ENCODE data around the gene RBMS3. TPM values are rescaled to one million over a fixed set of nuclear protein-coding genes. Genes with fewer than 3 reads are reported as not detected.

The RBMS3 gene
- total RNA-seq, 1 donor from 2014 or later = 0.47 TPM

DNA sequence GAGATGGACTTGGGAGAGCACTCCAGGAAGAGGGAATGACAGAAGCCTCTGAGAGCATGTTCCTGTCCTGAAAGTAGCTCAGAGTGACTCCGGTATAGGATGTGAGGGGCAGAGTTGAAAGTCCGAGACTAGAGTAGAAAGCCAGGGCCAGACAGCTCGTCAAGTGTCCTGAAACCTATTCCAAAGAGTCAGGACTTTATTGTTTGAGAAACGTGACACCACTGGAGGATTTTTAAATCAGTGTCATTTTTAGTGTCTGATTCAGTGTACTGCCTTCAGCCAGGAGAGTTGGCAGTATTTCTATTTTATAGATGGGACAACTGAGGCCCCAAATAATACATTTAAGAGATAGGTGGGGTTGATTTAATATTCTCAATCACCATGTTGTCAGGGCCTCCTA is 1.6 kb upstream of the RBMS3 start:
- H3K4me3 ChIP-seq = no peak overlapping the region
- DNase-seq (ENCODE audit: low spot score) = no peak
- no peak overlapping the region for H3K27ac ChIP-seq
- no peak overlapping the region for H2AFZ ChIP-seq (replicated peaks)
- TF ChIP-seq CTCF (IDR thresholded peaks at IDR 0.05) (no peak), EZH2phosphoT487 (IDR thresholded peaks at IDR 0.05) (no peak), EZH2 (IDR thresholded peaks at IDR 0.05) (no peak)
- peaks cover 18% of the 10 kb centered on the region for H3K4me1 ChIP-seq
- peaks cover 22% of the 10 kb centered on the region for H3F3A ChIP-seq (ENCODE audit: low read depth)
- peaks cover 2% of the 10 kb centered on the region for H3K27me3 Mint-ChIP-seq (ENCODE audit: insufficient read depth, low read depth)
- no peaks in the 10 kb centered on the region for H4K20me1 ChIP-seq (ENCODE audit: low read depth)
- H3K4me1 Mint-ChIP-seq = peaks cover 46% of the 10 kb centered on the region
- H3K4me3 Mint-ChIP-seq = no peak overlapping the region
- no peaks in the 10 kb centered on the region for H3K9me3 Mint-ChIP-seq
- H3K27ac Mint-ChIP-seq = no peak overlapping the region
- H3K9ac ChIP-seq = no peak overlapping the region
- no peaks in the 10 kb centered on the region for H3K27me3 ChIP-seq
- H3K9me3 ChIP-seq (ENCODE audit: low read depth) = no peaks in the 10 kb centered on the region
- H3K36me3 ChIP-seq = no peaks in the 10 kb centered on the region
- no peak overlapping the region for H3K4me2 ChIP-seq
- no peaks in the 10 kb centered on the region for H3K36me3 Mint-ChIP-seq
- no peaks in the 10 kb centered on the region for H3K79me2 ChIP-seq (ENCODE audit: low read depth)

GRCh38 chr3:29279806-29280205 is 1.1 kb upstream of the RBMS3 start:
- no peak overlapping the region for H2AFZ ChIP-seq (replicated peaks)
- peaks cover 2% of the 10 kb centered on the region for H3K27me3 Mint-ChIP-seq (ENCODE audit: insufficient read depth, low read depth)
- H3K4me3 Mint-ChIP-seq = peak overlapping the region; percentile 86
- H3K4me1 Mint-ChIP-seq = peaks cover 46% of the 10 kb centered on the region
- no peak overlapping the region for H3K4me2 ChIP-seq
- H3K4me3 ChIP-seq = no peak overlapping the region
- H3K9me3 ChIP-seq (ENCODE audit: low read depth) = no peaks in the 10 kb centered on the region
- no peaks in the 10 kb centered on the region for H3K79me2 ChIP-seq (ENCODE audit: low read depth)
- DNase-seq (ENCODE audit: low spot score) = no peak
- no peak overlapping the region for H3K27ac Mint-ChIP-seq
- H3K9me3 Mint-ChIP-seq = no peaks in the 10 kb centered on the region
- peaks cover 22% of the 10 kb centered on the region for H3F3A ChIP-seq (ENCODE audit: low read depth)
- H3K27ac ChIP-seq = no peak overlapping the region
- no peaks in the 10 kb centered on the region for H3K36me3 ChIP-seq
- H3K9ac ChIP-seq = no peak overlapping the region
- H3K36me3 Mint-ChIP-seq = no peaks in the 10 kb centered on the region
- no peak for TF ChIP-seq EZH2phosphoT487 (IDR thresholded peaks at IDR 0.05)
- TF ChIP-seq CTCF (IDR thresholded peaks at IDR 0.05) = no peak
- peaks cover 18% of the 10 kb centered on the region for H3K4me1 ChIP-seq
- H3K27me3 ChIP-seq = no peaks in the 10 kb centered on the region
- no peaks in the 10 kb centered on the region for H4K20me1 ChIP-seq (ENCODE audit: low read depth)

DNA sequence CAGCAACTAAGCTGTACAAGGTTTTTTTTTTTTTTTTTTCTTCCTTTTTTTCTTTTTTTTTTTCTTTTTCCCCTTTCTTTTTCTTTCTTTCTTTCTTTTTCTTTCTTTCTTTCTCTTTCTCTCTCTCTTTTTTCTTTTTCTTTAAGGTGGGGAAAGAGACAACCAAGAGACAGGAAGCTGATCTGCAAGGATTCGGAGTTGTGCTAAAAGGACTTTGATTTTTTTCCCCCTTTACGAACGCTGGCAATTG is 148 bp downstream of the RBMS3 start:
- H3K36me3 Mint-ChIP-seq = no peaks in the 10 kb centered on the region
- peak overlapping the region; percentile 97 for H3K27ac Mint-ChIP-seq
- peak overlapping the region; percentile 82 for H3K4me2 ChIP-seq
- no peaks in the 10 kb centered on the region for H3K9me3 ChIP-seq (ENCODE audit: low read depth)
- no peak overlapping the region for H3K27ac ChIP-seq
- H3K9ac ChIP-seq = no peak overlapping the region
- peaks cover 22% of the 10 kb centered on the region for H3F3A ChIP-seq (ENCODE audit: low read depth)
- peak overlapping the region; percentile 47 for H3K4me3 ChIP-seq
- H3K9me3 Mint-ChIP-seq = no peaks in the 10 kb centered on the region
- no peaks in the 10 kb centered on the region for H3K79me2 ChIP-seq (ENCODE audit: low read depth)
- H3K4me3 Mint-ChIP-seq = peak overlapping the region; percentile 86
- no peak for DNase-seq (ENCODE audit: low spot score)
- peaks cover 26% of the 10 kb centered on the region for H3K4me1 ChIP-seq
- peaks cover 2% of the 10 kb centered on the region for H3K27me3 Mint-ChIP-seq (ENCODE audit: insufficient read depth, low read depth)
- peaks cover 52% of the 10 kb centered on the region for H3K4me1 Mint-ChIP-seq
- H4K20me1 ChIP-seq (ENCODE audit: low read depth) = no peaks in the 10 kb centered on the region
- H3K36me3 ChIP-seq = no peaks in the 10 kb centered on the region
- no peak overlapping the region for H2AFZ ChIP-seq (replicated peaks)
- H3K27me3 ChIP-seq = no peaks in the 10 kb centered on the region
- no peak for TF ChIP-seq EZH2phosphoT487 (IDR thresholded peaks at IDR 0.05)
- TF ChIP-seq EZH2 (IDR thresholded peaks at IDR 0.05) = no peak
- no peak for TF ChIP-seq CTCF (IDR thresholded peaks at IDR 0.05)
